Fibroblast of pulmonary artery (primary cell): Measurements from ENCODE around the gene MAP3K14.
A peak's percentile ranks its signal among the peaks of the same experiment; 100 is the strongest.

ENCODE experiments used
- DNase-seq: peaks from one replicate; pipeline ENCODE4 v3.0.0-alpha.2; 2010; ENCODE audit warnings: low read depth
- H3K4me3 ChIP-seq: replicated peaks from 2 replicates; pipeline ENCODE4 v1.5.1; 2011; ENCODE audit warnings: low read depth, mild to moderate bottlenecking, control low read depth, low read length, moderate library complexity
- CTCF ChIP-seq: IDR thresholded peaks from 2 replicates; pipeline ENCODE4 v1.5.1; 2011; ENCODE audit warnings: mild to moderate bottlenecking, control low read depth, low read length, inconsistent platforms; ENCODE audit errors: missing control alignments

The MAP3K14 gene

GRCh38 chr17:45293413-45294211, 23.2 kb downstream of the MAP3K14 start:
- peak; percentile 87 for DNase-seq
- TF ChIP-seq CTCF, result peak; percentile 17
- no peak overlapping the region for H3K4me3 ChIP-seq

DNA sequence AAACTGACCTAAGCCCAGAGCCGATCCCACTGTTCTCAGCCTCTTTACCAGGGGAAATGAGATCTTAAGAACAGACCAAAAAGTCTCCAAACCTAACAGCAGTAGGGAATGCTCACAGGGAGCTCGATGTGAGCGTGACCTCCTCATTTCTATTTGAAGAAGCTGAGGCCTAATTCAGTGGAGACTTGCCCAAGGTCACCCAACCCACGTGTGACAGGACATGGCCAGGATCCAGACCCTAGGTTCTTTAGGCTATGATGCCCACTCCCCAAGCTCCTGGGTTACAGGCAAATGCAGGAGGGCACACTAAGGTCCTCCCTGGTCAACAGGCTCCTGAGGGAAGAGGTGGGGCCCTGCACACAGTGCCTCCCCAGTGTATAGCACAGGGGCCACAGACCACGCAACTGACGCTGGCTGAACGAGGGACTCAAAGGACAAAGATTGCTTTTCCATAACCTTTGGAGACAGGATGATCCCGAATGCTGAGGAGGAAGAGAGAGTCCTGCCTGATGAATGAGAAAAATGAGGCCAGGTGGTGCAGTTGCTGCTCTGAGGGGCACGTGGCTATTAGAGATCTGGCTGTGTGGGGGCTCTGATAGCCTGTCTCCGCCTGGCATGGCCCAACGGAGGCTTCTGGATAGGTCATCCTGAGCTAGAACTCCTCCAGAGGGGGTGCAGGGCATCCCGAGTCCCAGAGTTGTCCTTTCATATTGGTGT, 24.0 kb downstream of the MAP3K14 start:
- TF ChIP-seq CTCF, result no peak
- DNase-seq, result no peak
- H3K4me3 ChIP-seq, result no peak overlapping the region

DNA sequence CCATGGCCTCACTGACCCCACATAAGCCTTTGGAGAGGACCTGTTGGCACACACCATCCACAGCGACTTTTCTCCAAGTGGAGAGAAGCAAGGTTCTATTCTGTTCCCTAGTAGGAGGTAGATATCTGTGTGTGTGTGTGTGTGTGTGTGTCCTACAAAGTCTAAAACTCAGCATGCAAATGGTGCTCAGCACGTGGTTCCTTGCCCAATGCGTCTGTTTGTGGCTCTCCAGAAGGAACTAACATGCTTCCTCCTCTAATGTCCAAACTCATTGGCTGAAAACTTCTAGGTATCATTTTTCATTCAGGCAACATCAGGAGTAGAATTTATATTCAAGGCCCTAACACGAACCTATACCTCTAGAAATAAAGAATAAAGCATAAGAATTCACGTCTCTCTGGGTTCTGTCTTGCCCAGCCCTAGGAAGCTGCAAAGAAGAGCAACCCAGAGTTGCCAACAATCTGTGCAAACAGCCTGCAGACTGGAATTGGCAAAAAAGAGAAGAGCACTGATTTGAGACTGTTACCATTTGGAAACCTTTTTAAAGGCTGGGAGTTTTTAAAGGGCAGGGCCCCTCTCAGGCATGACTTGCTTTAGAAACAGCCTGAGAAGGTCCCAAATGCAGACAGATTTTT, 25.5 kb downstream of the MAP3K14 start:
- no peak for DNase-seq
- H3K4me3 ChIP-seq, result no peak overlapping the region
- no peak for TF ChIP-seq CTCF

- H3K4me3 ChIP-seq, result no peak overlapping the region
- DNase-seq, result no peak
- TF ChIP-seq CTCF, result no peak
Observed at GRCh38 chr17:45290269-45290765, 26.5 kb downstream of the MAP3K14 start.

DNA sequence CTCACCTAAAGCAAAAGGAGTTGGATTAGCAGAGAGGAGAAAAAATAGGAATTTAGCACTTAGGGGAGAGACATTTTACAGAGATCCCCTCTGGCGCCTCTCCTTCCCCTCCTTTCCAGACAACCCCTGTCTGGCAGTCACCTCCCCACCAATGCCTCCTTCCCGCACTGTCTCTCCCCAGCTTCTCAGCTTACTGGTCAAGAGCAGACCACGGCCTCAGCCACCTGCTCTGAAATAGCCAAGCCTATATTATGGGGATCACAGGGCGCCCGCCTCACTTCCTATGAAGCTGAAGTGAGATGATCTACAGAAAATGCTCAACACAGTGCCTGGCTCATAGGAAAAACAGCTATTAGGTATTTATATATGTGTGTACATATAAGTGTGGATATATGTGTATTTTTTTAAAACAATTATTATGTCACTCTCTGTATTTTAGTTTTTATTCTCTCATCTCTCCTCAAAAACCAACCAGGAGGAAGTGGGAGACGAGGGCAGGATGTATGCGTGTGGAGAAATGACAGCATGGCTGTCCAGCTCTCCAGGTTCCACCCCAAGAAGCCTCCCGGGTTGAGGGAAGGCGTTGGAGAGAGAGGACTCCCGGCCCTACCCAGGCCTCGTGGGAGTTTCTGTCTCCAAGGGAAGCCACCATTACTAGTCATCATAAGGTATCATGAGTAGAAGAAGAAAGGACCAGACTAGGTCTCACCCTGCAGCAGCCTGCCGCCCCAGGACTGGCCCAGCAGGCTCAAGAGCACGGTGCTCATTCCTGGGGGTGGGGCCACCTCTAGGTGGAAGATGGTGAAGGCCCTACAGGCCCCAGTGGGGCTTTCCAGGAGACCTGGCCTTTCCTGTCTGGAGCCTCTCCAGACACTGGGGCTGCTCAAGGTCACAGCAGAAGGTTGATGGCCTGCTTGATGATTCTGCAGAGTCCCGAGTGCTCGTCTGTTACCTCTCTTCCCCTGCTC, 27.2 kb downstream of the MAP3K14 start:
- no peak for DNase-seq
- no peak for TF ChIP-seq CTCF
- H3K4me3 ChIP-seq, result no peak overlapping the region

DNA sequence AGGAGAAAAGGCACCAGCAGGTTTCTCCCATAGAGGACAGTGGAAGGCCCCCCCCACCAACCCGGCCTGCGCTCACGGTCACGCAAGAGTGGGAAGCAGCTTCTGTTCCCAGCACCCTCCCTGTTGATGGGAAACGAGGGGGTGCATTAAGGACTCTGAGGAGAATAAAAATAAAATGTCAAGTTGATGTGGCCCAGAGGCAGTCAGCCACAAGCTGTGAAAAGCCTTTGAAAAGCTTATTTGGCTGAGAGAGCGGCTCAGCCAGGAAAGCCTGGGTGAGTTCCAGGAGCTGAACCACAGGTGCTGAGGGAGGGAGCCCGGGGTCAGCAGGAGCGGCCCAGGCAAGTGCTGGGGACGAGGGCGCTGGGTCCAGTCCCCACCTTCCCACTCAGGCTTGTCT, 28.0 kb downstream of the MAP3K14 start:
- no peak for DNase-seq
- TF ChIP-seq CTCF, result no peak
- no peak overlapping the region for H3K4me3 ChIP-seq
